ENCODE data around the gene MYO3B. TPM values are rescaled to one million over a fixed set of nuclear protein-coding genes. Genes with fewer than 3 reads are reported as not detected.

The MYO3B gene
- total and polyA plus RNA-seq, 11 donors = 0.09 to 0.19 (median 0.10) TPM; not detected in 8

- Histone ChIP-seq H3K27me3 (peaks cover 0 to 16% (median 3%) of the 10 kb centered on the region in 9 donors), H3K4me1 (no peaks in the 10 kb centered on the region), H3K27ac (no peak overlapping the region), H3K36me3 (no peaks in the 10 kb centered on the region), H3K4me3 (no peak overlapping the region), H3K9me3 (no peaks in the 10 kb centered on the region)
- WGBS, 4 donors = 49 to 54% (median 51%) methylated on average over 4 of the region's 4 CpGs
- no peak for DNase-seq
- TF ChIP-seq CTCF (IDR thresholded peaks at IDR 0.05) (no peak), POLR2A (IDR thresholded peaks at IDR 0.05) (no peak)
- intact Hi-C loops (cut with DNase I) = no loop called here
- no peak for ATAC-seq
These were observed 507.6 kb downstream of the MYO3B start for GRCh38 chr2:170685591-170685990.

GRCh38 chr2:170689481-170689880 is 511.5 kb downstream of the MYO3B start:
- ATAC-seq = no peak

GRCh38 chr2:170690640-170691039 is 512.7 kb downstream of the MYO3B start:
- WGBS, 4 donors = 67 to 74% (median 71%) methylated on average over 8 of the region's 8 CpGs

More at GRCh38 chr2:170689481-170689880, 511.5 kb downstream of the MYO3B start:
- intact Hi-C loops (cut with DNase I) = no loop called here
- TF ChIP-seq POLR2A (IDR thresholded peaks at IDR 0.05) = no peak
- no peak for TF ChIP-seq CTCF (IDR thresholded peaks at IDR 0.05)
- no peaks in the 10 kb centered on the region for H3K36me3 ChIP-seq
- H3K4me3 ChIP-seq = no peak overlapping the region
- DNase-seq = no peak
- no peaks in the 10 kb centered on the region for H3K4me1 ChIP-seq
- H3K9me3 ChIP-seq = no peaks in the 10 kb centered on the region
- 81 to 87% (median 83%) methylated on average over 5 of the region's 5 CpGs for WGBS, 4 donors
- no peak overlapping the region for H3K27ac ChIP-seq
- peaks cover 0 to 23% (median 0%) of the 10 kb centered on the region in 9 donors for H3K27me3 ChIP-seq

GRCh38 chr2:170694316-170694715 is 516.4 kb downstream of the MYO3B start:
- TF ChIP-seq POLR2A (IDR thresholded peaks at IDR 0.05) (no peak), CTCF (IDR thresholded peaks at IDR 0.05) (no peak)
- H3K27me3 ChIP-seq = peaks cover 0 to 28% (median 0%) of the 10 kb centered on the region in 9 donors
- no peaks in the 10 kb centered on the region for H3K36me3 ChIP-seq
- no peaks in the 10 kb centered on the region for H3K4me1 ChIP-seq
- WGBS, 4 donors = 52 to 59% (median 53%) methylated on average over 11 of the region's 11 CpGs
- no peak overlapping the region for H3K4me3 ChIP-seq
- intact Hi-C loops (cut with DNase I) = no loop called here
- H3K9me3 ChIP-seq = no peaks in the 10 kb centered on the region
- ATAC-seq (no peak), DNase-seq (no peak)
- no peak overlapping the region for H3K27ac ChIP-seq

More at GRCh38 chr2:170690640-170691039, 512.7 kb downstream of the MYO3B start:
- no peak for DNase-seq
- H3K27ac ChIP-seq = no peak overlapping the region
- intact Hi-C loops (cut with DNase I) = no loop called here
- no peaks in the 10 kb centered on the region for H3K36me3 ChIP-seq
- no peak for ATAC-seq
- H3K27me3 ChIP-seq = peaks cover 0 to 24% (median 0%) of the 10 kb centered on the region in 9 donors
- H3K9me3 ChIP-seq = no peaks in the 10 kb centered on the region
- TF ChIP-seq POLR2A (IDR thresholded peaks at IDR 0.05) (no peak), CTCF (IDR thresholded peaks at IDR 0.05) (no peak)
- no peaks in the 10 kb centered on the region for H3K4me1 ChIP-seq
- no peak overlapping the region for H3K4me3 ChIP-seq
